ENCODE results near the gene SEMA3B. TPM values are rescaled to one million over a fixed set of nuclear protein-coding genes. Genes with fewer than 3 reads are reported as not detected.

SEMA3B gene
- total RNA-seq, 4 donors from 2014 or later, result 37.4 to 66.6 (median 46.4) TPM

DNA sequence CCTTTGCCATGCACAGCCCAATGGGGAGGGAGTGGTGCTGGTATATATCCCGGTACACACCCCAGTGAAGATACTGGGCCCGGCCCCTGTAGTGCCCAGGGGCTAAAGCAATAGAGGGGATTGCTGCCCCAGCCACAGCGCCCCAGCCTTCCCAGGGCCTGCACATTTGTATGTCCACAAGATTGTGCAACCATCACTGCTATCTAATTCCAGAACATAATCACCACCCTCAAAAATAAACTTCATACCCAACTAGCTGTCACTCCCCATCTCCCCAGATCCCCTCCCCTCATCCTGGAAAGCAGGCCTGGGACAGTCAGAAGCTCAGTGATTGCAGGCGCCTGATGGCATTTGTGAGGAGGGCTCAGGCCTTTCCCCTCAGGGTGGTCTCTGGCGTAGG is 19.5 kb upstream of the SEMA3B start:
- TF ChIP-seq EP300 (IDR thresholded peaks at IDR 0.05) (no peak), POLR2AphosphoS5 (IDR thresholded peaks at IDR 0.05) (no peak), POLR2A (IDR thresholded peaks at IDR 0.05; ENCODE audit: low read depth) (no peak)
- TF ChIP-seq, protein P1, sequence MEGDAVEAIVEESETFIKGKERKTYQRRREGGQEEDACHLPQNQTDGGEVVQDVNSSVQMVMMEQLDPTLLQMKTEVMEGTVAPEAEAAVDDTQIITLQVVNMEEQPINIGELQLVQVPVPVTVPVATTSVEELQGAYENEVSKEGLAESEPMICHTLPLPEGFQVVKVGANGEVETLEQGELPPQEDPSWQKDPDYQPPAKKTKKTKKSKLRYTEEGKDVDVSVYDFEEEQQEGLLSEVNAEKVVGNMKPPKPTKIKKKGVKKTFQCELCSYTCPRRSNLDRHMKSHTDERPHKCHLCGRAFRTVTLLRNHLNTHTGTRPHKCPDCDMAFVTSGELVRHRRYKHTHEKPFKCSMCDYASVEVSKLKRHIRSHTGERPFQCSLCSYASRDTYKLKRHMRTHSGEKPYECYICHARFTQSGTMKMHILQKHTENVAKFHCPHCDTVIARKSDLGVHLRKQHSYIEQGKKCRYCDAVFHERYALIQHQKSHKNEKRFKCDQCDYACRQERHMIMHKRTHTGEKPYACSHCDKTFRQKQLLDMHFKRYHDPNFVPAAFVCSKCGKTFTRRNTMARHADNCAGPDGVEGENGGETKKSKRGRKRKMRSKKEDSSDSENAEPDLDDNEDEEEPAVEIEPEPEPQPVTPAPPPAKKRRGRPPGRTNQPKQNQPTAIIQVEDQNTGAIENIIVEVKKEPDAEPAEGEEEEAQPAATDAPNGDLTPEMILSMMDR (IDR thresholded peaks at IDR 0.05), result no peak
- WGBS, result 93% methylated on average over 4 of the region's 5 CpGs
- Histone ChIP-seq H3K4me3 (no peak overlapping the region), H3K36me3 (peaks cover 19 to 50% (median 34%) of the 10 kb centered on the region in 4 donors), H3K27ac (replicated peaks in 1 of 4) (peak overlapping the region; percentile 86 to 92 (median 90)), H3K9me3 (no peaks in the 10 kb centered on the region), H3K4me1 (peaks cover 90 to 100% (median 95%) of the 10 kb centered on the region in 4 donors), H3K27me3 (no peaks in the 10 kb centered on the region)
- intact Hi-C loops (cut with DNase I), result no loop called here
- DNase-seq (ENCODE audit: extremely low spot score), result no peak

DNA sequence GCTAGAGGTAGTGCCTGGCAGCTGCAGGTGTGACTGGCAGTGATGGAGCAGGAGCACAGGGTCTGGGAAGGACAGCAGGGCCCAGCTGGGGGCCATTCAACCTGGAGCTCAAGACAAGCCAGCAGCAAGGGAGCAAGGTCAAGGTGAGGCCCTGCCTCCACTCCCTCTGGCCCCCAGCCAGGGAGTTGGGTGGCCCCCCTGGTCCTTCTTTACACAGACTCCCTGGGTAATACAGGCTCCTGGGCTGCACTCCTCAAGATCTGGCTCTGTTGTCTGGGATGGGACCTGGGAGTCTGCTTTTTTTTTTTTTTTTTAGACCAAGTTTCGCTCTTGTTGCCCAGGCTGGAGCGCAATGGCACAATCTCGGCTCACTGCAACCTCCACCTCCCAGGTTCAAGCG is 18.4 kb upstream of the SEMA3B start:
- peaks cover 22 to 59% (median 40%) of the 10 kb centered on the region in 4 donors for H3K36me3 ChIP-seq
- no peaks in the 10 kb centered on the region for H3K9me3 ChIP-seq
- peaks cover 90 to 100% (median 95%) of the 10 kb centered on the region in 4 donors for H3K4me1 ChIP-seq
- H3K27me3 ChIP-seq, result no peaks in the 10 kb centered on the region
- intact Hi-C loops (cut with DNase I), result no loop called here
- no peak for DNase-seq (ENCODE audit: extremely low spot score)
- 90% methylated on average over 4 of the region's 4 CpGs for WGBS
- no peak for TF ChIP-seq POLR2AphosphoS5 (IDR thresholded peaks at IDR 0.05)
- TF ChIP-seq, protein P1 (IDR thresholded peaks at IDR 0.05), result no peak
- no peak for TF ChIP-seq POLR2A (IDR thresholded peaks at IDR 0.05; ENCODE audit: low read depth)
- TF ChIP-seq EP300 (IDR thresholded peaks at IDR 0.05), result no peak
- no peak overlapping the region for H3K4me3 ChIP-seq
- H3K27ac ChIP-seq (replicated peaks in 1 of 4), result peak overlapping the region; percentile 38 to 92 (median 82)

DNA sequence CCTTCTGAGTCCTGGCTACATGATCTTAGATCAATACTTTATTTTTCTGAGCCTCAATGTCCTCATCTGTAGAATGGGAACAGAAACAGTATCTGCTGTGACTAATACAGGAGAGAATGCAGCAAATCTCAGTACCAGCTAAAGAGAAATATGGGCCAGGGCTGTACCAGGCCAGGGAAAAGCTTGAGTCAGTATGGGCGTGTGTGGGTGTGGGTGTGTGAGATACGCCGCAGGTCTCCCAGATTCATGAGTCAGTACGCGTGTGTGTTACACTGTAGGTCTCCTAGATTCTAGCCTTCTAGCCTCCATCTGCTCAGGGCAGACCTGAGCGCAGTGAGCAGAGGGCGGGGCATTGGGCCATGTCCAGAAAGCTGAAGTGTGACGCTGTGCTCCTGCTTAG is 17.7 kb upstream of the SEMA3B start:
- peak overlapping the region; percentile 38 to 92 (median 82) for H3K27ac ChIP-seq (replicated peaks in 1 of 4)
- TF ChIP-seq POLR2AphosphoS5 (IDR thresholded peaks at IDR 0.05) (no peak), EP300 (IDR thresholded peaks at IDR 0.05) (no peak), POLR2A (IDR thresholded peaks at IDR 0.05; ENCODE audit: low read depth) (no peak)
- TF ChIP-seq, protein P1 (IDR thresholded peaks at IDR 0.05), result no peak
- no peaks in the 10 kb centered on the region for H3K27me3 ChIP-seq
- WGBS, result 79% methylated on average over 8 of the region's 8 CpGs
- no peak for DNase-seq (ENCODE audit: extremely low spot score)
- no peak overlapping the region for H3K4me3 ChIP-seq
- no peaks in the 10 kb centered on the region for H3K9me3 ChIP-seq
- intact Hi-C loops (cut with DNase I), result no loop called here
- peaks cover 88 to 97% (median 95%) of the 10 kb centered on the region in 4 donors for H3K4me1 ChIP-seq
- peaks cover 26 to 66% (median 46%) of the 10 kb centered on the region in 4 donors for H3K36me3 ChIP-seq

DNA sequence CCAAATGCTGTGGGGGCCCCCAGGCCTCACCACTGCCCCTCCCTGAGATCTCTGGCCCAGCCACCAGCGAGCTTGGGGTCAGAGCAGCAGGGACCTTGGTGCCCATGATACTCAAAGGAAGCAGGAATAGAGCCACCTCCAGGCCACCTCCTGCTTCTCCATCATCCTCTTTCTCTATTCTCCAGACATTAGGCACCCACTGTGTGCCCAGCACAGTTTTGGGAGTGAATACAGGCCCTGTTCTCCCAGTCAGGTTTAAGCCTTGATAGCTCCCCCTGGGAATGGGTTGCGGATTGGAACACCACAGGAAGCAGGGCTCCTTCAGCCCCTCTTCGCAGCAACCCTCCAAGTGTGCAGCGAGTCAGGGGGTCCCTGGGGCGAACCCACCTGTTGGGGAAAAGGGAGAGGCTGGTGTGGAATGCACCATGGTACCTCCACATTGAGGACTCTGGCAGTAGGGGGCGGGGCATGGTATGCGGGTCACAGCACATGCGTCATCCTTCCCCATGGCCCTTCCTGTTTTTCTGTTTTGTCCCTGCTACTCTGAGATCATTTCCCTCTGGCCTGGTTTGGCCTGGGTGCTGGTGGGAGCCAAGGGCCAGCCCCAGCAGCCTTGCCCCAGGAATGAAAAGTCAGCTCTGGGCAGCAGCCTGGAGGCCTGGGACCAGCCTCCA is 14.2 kb upstream of the SEMA3B start:
- Histone ChIP-seq H3K9me3 (no peaks in the 10 kb centered on the region), H3K27ac (replicated peaks in 1 of 4) (peak overlapping the region; percentile 75 to 79 (median 76)), H3K4me1 (peaks cover 77 to 93% (median 90%) of the 10 kb centered on the region in 4 donors), H3K4me3 (no peak overlapping the region), H3K36me3 (peaks cover 43 to 91% (median 75%) of the 10 kb centered on the region in 4 donors), H3K27me3 (no peaks in the 10 kb centered on the region)
- whole genome bisulfite sequencing, result 54% methylated on average over 7 of the region's 8 CpGs
- TF ChIP-seq, protein P1 (IDR thresholded peaks at IDR 0.05), result no peak
- TF ChIP-seq POLR2AphosphoS5 (IDR thresholded peaks at IDR 0.05), result peak; percentile 66 to 73
- no peak for DNase-seq (ENCODE audit: extremely low spot score)
- intact Hi-C loops (cut with DNase I), result no loop called here

All from esophagus muscularis mucosa (tissue), 4 donors.